Activated CD8-positive, alpha-beta memory T cell treated with anti-CD3 and anti-CD28 coated beads, Interleukin-2, amount 50 U/mL, for 4 hours (primary cell): ENCODE measurements around the gene FYB2.
"Not testable (repeated sequence)": the region's sequence is repeated elsewhere in the genome, so short reads cannot be mapped to it uniquely, and the experiment has no call there.

Experiments used
- DNase-seq: peaks from one replicate; pipeline ENCODE4 v3.0.0-alpha.2; 2020

Gene FYB2

DNA sequence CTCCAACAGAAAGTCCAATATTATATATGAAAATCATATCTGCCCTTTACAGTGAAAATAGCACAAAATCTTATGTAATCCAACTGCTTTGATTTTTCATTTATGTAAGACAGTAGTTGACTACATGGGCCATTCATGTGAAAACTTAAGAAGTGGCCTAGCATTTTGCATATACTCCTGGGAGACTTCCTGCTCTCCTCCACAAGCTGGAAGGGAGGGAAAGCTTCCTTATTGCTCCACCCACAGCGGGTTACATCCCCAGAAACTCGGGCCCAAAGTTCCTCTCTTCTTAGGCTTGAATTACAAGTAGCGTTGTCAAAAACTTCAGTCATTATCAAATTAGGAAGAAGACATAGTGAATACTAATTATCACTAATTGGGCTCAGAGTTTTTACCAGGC lies 29.2 kb downstream of the FYB2 start:
- DNase-seq: no peak

DNA sequence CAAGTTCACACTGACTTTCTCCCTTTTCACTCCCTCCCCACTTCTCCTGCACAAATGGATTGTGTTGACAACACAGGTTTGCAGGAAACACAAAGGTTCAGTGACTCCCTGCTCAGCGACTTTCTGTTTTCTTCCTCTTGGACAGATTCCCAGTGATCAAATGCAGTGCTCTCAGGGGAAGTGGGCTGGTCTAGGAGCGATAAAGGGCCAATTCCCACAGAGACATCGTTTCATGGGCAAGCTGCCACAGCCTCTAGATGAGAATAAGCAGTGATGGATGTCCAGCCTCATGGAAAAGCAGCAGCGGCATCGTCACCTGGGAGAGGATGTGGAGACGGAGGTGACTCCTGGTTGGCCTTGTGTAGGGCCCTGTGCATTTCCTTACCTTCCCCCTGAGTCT lies 30.6 kb downstream of the FYB2 start:
- no peak for DNase-seq

DNA sequence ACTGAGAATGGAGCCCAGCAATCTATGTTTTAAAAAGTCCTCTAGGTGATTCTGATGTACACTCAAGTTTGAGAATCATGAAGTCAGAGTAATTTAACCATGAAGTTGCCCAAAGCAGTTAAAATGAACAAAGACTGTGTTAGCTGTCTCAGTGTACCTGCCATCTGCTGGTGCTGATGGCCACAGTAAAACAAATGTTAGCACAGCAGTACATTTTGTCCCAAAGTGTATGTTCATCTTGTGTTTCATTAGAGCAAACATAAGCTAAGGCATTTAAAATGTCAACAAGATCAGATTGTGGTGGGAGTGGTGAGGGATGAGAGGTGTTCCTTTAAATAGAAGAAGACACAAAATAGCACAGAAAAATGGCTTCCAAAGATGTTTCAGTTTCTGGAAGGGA lies 31.1 kb downstream of the FYB2 start:
- no peak for DNase-seq

DNA sequence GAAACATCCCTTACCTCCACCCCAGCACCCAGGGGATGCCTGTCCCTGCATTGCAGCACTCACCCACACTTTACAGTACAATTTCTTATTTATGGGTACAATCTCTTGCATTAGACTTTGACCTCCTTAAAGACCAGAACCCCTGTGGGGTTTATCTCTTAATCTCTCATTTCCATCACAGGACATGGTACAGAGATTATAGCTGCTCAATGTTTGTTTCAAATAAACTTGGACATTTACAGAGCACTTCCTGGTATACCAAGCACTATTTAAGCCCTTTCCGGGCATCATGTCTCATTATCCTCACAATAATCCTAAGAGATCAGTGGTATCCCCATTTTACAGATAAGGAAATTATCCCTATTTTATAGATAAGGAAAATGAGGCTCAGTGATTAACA lies 31.9 kb downstream of the FYB2 start:
- DNase-seq: no peak

DNA sequence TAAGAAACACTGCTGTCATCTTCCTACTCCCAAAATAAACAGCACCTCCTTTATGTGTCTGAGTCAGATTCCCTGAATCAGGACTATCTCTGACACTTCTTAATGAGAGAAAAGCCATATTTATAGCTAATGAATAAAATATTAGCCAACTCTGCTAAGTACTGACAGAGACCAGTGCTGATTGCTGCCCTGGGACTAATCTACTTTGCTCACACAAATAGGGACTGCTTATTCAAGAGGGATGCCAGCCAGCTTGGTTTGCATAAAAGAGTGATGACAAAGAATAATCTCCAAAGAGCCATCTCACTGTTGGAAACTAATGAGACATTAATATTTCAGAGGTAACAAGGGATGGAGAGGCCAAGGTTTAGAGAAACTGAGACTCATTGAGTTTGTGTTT lies 36.4 kb downstream of the FYB2 start:
- DNase-seq: no peak

DNA sequence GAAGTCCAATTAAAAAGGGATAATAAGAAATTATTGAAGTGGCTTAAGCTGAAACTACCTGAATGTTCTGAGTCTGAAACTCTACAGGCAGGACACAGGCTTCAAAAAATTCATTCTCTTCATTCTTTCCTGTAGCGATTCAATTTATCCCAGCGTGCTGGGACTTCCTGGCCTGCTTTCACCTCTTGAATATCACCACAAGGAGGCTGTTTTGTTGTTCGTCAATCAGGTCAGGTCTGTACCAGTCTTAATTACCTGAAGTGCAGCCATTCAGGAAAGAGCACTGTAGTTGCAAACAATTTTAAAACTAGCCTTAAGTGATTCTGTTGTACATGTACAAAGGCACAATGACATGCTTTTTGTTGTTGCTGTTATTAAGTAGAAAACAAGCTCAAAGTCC lies 38.4 kb downstream of the FYB2 start:
- DNase-seq: no peak

DNA sequence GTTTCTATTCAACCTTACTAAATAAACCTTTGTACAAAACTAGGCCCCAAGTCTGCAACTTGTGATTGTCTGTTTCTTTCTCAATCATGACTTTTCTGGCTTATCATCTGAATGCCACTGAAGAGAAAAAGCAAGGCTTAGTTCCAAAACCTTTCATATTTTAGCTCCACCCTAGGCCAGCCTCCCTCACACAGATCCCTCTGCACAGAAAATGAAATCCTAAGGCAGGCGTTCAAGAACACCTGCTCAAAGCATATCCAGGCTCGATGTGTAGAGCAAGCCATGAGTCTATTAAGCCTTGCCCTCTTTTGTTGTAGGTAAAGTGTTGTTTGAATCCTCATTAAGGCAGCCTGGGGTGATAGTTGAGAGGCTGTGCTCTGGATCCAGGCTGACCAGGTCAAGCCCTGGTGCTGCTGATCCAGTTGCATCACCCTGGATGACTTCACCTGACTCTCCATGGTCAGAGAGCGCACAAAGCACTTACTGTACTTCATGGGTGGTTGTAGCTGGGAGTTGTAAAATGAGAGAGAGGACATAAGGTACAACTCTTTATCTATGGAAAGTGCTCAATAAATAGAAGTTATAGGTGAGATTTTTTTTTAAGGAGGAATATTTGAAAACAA lies 39.0 kb downstream of the FYB2 start:
- no peak for DNase-seq

DNA sequence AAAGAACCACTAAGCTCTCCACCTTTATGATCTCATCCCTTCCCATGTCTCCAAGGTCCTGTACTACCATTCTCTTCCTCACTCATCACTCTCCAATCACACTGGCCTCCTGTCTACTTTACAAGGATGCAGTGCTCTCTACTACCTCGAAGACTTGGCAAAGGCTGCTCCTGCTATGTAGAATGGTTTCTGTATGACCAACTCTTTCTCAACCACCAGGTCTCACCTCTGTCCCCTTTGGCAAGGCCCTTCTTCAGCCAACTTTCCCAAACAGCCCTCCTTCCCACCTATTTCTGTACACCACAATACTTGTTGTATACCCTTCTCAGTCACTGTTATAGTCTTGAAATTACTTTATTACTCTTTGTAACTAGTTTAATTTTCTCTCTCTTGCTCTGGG lies 41.2 kb downstream of the FYB2 start:
- DNase-seq: no peak

DNA sequence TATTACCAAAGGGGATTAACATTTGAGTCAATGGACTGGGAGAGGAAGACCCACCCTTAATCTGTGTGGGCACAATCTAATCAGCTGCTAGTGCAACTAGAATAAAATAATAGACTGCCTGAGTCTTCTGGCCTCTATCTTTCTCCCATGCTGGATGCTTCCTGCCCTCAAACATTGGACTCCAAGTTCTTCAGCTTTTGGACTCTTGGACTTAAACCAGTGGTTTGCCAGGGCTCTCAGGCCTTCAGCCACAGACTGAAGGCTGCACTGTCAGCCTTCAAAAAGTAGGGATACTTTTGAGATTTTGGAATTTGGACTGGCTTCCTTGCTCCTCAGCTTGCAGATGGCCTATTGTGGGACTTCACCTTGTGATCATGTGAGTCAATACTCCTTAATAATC lies 44.5 kb downstream of the FYB2 start:
- DNase-seq: not testable (repeated sequence)

DNA sequence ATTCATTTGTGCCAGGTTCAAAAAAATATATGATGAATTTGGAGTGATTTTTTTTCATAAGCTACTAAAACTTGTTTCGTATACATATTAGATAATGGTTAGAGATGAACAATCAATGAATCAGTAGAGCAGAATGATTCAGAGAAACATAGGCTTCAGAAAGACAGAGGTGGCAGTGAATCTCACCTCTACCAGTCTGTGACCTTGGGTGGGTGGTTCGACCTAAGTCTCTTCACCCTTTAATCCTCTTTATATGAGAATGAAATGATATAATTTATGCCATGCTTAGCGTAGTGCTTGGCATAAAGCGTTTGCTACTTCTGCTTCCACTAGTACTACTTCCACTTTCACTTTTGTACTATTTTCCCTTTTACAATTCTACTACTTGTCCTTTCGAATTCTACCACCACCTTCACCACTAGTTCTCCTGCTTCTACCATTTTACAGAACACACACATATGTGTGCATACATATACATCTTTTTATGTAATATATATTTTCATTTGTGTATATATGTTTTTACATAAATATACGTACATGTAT lies 45.1 kb downstream of the FYB2 start:
- DNase-seq: no peak

DNA sequence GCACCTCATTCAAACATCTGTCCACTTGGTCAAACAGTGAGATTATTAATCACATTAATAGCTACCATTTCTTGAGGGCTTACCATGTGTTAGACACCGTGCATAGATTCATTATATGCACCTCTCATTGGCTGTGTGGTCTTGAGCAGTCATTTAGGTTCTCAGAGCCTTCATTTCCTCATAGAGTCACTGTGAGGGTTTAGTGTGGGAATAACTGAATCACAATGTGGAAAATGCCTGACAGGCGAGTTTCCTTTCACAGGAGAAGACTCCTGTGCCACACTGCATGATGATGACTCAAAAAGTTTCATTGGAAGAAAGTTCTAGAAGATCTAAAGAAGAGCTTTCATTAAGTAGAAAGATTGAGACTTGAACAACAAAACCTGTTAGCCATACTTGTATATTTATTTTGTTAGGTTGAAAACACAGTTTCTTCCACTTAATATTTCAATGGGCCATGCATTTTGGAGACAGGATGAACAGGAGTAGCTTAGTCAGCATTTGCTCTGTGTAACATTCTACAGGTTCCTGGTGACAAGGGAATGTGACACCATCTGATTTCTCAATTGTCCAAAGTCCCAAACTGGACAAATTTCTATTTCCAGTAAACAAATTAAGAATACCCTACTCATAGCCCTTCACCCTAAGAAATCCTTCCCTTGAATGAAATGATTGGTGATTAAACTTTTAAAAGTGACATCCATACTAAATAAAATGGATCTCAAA lies 45.7 kb downstream of the FYB2 start:
- no peak for DNase-seq

DNA sequence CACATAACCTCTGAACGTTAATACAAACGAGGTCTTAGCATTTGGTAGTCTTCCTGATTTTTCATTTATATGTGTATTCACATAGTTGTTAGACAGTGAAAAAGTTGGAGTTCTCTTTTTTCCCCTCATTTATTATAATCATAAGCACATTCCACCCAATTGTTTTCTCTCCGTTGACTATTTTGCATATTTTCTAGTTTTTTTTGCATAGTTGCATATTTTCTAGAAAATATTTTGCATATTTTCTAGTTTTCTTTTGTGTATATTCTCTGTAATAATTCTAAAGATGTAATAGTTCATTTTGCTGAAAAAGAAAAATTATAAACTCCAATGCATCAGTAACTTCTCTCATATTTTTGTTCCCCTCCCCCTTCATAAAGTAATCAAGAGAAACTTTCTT lies 47.5 kb downstream of the FYB2 start:
- DNase-seq: no peak

DNA sequence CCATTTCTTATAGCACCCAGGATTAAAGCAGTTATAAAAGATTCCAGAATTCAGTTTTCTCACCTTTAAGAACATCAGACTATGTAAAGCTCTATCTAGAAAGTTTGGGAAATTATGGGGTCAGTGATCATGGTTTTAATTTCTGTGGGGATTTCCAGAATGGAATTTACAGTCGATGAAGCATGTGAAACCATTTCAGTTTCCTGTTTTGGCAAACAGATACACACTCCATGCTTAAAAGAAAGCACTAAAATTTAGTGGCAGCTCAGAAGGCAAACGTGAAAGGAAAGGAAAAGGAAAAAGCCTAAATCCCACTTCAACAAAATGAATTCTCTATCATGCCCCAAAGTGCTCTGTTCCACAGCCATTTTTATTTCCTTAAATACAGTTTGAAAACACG lies 60.4 kb downstream of the FYB2 start:
- no peak for DNase-seq

DNA sequence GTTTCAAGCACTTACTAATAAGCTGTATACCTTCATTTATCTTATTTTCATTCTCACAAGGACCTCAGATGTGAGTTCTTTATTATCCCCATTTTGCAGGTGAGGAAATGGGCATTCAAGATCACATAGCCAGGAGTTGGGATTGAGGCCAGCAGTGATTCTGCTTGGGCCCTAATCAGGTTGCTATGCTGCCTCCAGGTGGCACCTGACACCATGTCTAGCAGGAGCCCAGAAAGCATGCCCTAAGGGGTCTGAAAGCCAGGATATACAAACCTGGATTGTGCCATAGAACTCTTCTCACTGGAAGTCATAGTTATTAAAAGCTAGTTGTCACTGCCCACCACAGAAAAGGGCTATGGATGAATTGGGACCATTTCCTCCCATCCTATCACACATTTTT lies 61.1 kb downstream of the FYB2 start:
- no peak for DNase-seq

DNA sequence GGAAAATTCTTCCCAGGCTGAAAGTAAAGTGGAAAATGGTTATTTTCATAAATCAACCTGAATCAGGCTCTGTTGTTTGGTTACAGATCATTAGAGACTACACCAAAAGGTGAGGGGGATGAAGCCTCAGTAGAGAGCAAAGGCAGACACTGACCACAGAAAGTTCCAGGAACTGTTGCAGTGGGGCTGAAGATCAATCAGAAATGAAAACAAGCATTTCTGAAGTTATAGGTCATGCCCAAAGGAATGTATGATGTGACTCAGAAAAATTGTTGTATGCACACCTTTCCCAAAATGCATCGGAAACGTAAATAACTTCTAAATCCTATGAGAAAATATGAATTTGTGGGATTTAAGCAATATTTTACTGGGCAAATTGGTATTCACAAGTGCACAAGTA lies 63.3 kb downstream of the FYB2 start:
- no peak for DNase-seq

DNA sequence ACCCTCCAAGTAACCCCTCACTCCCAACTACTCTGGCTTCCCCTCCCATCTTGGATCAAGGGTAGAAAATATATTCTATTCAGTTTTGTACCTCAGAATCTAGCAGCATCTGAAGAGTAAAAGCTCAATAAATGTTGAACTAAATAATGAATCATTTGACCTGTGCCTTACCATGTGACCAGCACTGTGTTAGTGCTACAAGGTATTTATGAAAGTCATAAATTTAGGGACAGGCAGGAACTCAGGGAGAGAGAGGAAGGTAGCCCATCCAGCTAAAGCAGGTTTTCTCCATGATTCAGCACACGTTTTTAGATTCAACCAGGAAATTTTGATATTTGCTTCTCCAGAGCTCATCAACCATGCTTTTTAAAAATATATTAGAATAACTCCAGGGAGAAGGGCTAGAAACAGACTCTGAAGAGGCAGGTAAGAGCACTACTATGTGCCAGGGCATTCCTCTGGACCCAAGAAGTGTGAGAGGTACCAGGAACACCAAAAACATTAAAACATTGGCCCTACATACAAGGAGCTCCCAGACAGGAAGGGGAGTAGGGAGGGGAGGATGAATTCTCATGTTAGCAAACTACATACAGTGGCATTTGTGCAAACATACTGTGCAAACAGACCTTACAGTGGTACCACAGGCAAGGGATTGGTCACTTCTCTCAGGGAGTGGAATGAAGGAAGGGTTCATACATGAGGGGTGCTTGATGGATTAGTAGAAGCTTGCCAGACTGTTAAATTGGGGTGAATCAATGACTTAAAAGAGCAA lies 64.3 kb downstream of the FYB2 start:
- no peak for DNase-seq

DNA sequence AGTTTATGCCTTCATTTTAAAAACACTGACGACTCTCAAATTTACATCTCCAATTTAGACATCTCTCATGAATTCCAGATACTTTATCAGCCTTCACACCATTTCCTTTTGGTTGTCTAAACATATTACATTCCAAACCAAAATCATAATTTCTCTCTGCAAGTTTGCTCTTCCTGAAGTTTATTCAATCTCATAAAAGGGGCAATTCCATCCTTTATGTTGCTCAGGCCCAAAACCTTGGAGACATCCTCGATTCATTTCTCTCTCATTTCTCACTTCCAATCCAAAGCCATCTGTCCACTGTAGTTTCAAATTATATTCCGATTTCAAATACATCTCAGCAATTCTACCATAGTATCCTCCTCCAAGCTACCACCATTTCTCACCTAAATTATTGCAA lies 74.0 kb downstream of the FYB2 start:
- DNase-seq: no peak

DNA sequence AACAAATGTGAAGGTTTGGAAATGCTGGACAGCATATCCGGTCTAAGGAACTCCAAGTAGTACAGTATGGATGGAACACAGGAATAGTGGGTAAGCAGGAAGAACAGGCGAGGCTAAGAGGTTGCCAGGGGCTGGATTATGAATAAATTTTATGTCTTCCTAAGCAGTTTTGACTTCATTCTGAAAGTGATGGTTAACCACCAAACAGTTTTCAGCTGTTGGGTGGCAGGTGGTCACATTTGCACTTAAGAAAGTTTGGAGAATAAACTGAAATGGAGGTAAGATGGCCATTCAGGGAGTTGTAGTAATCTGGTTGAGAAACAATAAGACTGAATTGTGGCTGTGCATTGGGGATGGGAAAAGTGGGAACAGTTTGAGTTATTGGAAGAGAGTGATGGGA lies 90.2 kb downstream of the FYB2 start:
- DNase-seq: no peak

DNA sequence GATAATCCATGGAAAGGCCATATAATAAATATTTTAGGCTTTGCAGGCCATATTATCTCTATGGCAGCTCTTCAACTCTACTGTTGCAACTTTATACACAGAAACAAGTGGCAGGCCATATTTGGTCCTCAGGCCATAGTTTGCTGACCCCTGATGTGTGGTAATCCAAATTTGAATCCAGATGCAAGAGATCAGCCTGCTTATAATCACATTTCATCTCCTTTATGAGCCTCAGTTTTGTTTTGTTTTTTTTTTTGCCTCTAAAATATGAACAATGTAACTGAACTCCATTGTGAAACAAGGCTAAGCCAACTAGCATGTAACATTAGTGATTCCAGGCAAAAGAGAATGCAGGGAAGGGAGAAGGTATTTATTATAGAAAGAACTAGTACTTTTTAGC lies 92.5 kb downstream of the FYB2 start:
- no peak for DNase-seq

DNA sequence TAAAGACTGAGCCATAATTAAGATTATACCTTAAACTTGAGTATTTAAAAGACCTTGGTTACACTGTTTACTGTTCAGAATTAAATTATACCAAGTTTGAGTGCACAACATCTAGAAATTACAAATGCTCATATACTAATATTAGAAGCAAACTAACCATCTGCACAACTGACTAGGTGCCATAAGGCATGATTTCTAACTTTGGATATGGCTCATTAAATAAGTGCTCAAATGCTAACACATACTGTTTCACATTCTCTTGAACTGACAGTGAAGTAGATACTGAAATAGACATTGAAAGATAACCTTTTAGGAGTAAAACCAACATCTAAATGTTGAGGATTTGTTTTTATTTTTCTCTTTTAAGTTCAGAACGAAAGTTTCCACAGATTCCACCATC lies 100.0 kb downstream of the FYB2 start:
- DNase-seq: no peak

DNA sequence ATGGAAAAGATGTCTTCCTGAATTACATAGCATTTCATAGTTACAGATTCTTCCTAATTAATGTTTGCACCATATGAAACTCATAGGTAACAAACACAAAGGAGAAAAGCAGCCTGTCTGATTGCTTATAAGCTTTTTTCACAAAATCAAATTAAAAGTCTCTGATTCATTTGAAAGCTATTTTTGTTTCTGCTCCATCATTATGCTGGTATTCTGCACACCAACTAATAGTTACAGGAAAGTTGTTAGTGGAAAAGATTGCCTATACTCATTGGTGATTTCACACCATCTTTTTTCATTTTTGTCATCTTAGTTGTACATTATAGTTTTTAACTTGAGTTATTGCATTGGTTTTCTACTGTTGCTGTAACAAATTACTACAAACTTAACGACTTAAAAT lies 104.0 kb downstream of the FYB2 start:
- DNase-seq: no peak

DNA sequence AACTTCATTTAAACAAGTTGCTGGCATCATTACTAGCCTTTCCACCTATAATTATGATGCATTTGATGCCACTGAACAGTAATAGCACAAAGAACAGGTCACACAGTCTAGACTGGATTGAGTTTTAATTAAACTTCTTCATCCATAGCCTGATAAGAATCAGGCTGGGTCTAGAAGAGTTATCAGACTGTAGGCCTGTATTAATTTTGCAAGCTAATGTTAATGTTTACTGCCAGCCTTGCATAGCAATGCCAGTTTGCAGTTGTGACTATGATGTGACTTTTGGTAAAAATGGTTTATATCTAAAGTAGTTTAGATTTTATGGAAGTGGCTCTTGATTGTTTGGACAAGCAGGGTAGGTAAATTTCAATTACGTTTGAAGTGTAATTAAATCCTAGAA lies 106.1 kb downstream of the FYB2 start:
- no peak for DNase-seq

DNA sequence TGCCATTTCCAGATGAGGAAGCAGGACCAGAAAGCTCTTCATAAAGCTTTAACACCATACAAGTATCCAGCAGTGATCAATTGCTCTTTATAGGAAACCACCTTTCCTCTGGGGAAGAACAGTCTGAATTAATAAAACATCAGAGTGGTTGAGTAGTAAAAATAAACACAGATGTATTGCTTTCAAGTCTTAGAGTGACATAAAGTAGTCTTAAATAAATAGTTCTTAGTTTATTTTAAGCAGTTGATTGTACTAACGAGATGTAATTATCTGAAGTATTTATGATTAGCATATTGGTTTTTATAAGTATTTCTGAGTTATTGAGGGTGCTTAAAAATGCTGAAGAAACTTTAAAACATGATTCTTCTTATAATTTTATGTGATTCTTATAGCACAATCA lies 107.1 kb downstream of the FYB2 start:
- DNase-seq: no peak

DNA sequence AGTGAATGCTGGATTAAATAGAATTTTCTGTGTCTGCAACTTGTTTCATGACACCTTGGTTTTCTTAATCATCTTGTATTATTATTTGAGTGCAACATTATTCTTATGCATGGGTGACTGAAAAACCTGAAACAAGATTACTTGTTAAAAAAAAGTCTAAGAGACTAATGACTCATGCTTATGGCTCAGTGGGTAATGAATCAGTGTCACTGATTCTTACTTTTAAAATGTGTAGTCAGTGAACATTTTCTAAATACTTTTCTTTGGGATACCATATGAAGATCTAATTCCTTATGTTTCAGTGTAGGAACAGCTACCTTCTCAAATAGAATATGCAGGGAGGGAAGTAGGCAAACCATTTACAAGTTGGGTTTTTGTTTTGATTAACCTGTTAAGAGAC lies 108.6 kb downstream of the FYB2 start:
- no peak for DNase-seq
